T-helper 2 cell treated with Interferon-gamma antibody and Interleukin-4, amounts not matched to agents 5 μg/mL and 100 μg/mL, for 36 hours (primary cell): Measurements from ENCODE around the gene ZBTB7C.

Experiments used
- DNase-seq: peaks from one replicate; pipeline ENCODE4 v3.0.0; 2021; ENCODE audit warnings: low spot score
- H3K27ac Mint-ChIP-seq: one replicate; pipeline ENCODE4 v1.8.0; 2021; ENCODE audit warnings: mild to moderate bottlenecking, mixed read lengths
- H3K27me3 Mint-ChIP-seq: one replicate; pipeline ENCODE4 v1.8.0; 2021; ENCODE audit warnings: low read depth, mixed read lengths
- H3K36me3 Mint-ChIP-seq: one replicate; pipeline ENCODE4 v1.8.0; 2021; ENCODE audit warnings: low read depth, mixed read lengths
- H3K4me1 Mint-ChIP-seq: one replicate; pipeline ENCODE4 v1.8.0; 2021; ENCODE audit warnings: low read depth, mixed read lengths
- H3K4me3 Mint-ChIP-seq: one replicate; pipeline ENCODE4 v1.8.0; 2022; ENCODE audit warnings: mild to moderate bottlenecking, moderate library complexity, mixed read lengths
- H3K9me3 Mint-ChIP-seq: one replicate; pipeline ENCODE4 v1.8.0; 2021; ENCODE audit warnings: mixed read lengths

The ZBTB7C gene

DNA sequence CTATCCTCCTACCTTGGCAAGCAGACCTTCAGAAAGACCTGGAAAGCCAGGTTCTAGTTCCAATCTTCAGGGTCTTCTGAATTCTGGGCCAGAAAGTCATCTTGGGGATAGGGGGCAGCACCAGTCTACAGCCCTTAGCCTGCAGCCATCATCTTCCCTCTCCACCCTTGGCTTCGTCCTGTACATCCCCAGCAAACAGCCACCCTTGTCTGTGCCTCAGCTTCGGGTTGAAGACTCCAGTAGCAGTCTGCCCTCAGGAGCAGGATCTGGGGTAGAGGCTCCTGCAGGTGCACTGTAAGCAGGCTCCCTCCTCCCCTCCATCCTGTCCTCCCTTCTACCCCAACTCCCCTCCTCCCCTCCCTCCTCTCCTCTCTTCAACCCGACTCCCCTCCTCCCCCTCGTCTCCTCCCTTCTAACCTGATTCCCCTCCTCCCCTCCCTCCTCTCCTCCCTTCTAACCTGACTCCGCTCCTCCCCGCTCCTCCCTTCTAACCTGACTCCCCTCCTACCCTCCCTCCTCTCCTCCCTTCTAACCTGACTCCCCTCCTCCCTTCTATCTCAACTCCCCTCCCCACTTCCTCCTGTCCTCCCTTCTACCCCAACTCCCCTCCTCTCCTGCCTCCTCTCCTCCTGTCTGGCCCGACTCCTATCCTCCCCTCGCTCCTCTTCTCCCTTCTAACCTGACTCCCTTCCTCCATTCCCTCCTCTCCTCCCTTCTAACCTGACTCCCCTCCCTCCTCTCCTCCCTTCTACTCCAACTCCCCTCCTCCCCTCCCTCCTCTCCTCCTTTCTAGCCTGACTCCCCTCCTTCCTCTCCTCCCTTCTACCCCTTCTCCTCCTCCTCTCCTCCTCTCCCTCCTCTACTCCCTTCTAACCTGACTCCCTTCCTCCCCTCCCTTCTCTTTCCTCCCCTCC lies 388.6 kb downstream of the ZBTB7C start:
- Mint-ChIP-seq H3K27me3 (peaks cover 34% of the 10 kb centered on the region), H3K36me3 (no peaks in the 10 kb centered on the region), H3K4me1 (peaks cover 2% of the 10 kb centered on the region), H3K27ac (no peak overlapping the region), H3K9me3 (no peaks in the 10 kb centered on the region), H3K4me3 (no peak overlapping the region)
- no peak for DNase-seq

DNA sequence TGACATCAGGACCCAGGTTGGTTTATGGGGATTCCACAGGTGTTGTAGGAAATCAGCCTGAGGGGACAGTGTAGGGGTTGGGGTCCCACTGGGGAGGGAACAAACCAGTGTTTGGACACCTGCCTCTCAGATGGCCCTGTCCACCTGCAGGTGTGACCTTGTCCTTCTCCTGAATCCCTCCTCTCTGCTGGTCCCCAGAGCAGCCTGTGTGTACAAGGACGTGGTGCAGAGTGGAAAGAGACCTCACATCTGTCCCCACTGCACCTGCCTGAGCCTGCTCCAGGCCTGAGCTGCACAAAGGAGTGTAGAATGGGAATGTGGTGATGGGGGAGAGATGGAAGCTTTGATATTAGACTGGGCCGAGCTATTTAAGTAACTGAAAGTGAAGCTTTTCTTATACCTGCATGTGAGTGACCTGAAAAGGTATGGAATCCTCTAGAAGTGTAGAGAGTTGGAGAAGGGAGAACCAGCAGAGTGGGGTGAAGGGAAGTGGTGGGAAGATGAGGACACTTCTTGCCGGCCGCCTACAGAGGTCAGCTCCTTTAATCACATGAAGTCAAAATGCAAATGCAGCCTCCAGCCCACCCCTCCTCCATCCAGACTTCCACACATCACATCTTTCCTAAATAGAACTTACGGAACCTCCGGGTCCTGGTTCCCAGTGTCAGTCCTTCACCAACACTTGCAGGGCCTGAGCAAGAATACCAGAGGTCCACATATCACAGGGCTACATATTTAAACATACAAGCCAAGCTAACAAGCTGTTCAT lies 389.4 kb downstream of the ZBTB7C start:
- H3K4me1 Mint-ChIP-seq: peaks cover 2% of the 10 kb centered on the region
- H3K36me3 Mint-ChIP-seq: no peaks in the 10 kb centered on the region
- H3K4me3 Mint-ChIP-seq: no peak overlapping the region
- no peak for DNase-seq
- H3K27ac Mint-ChIP-seq: no peak overlapping the region
- no peaks in the 10 kb centered on the region for H3K9me3 Mint-ChIP-seq
- peaks cover 38% of the 10 kb centered on the region for H3K27me3 Mint-ChIP-seq

DNA sequence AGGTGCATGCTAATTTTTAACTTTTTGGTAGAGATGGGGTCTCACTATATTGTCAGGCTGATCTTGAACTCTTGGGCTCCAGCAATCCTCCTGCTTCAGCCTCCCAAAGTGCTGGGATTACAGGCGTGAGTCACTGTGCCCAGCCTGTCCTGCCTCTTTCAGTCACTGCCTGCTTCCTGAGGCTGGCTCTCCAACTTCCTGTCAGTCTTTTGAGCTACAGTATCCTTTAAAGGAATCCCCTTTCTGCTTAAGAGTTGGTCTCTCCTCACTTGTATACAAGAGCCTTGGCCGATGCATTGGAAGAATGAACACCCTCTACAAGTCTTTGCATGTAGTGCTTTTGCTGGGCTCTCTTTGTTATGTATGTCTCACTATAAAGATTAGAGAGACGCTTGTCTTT lies 390.3 kb downstream of the ZBTB7C start:
- Mint-ChIP-seq H3K27ac (no peak overlapping the region), H3K4me3 (no peak overlapping the region), H3K36me3 (no peaks in the 10 kb centered on the region), H3K27me3 (peaks cover 43% of the 10 kb centered on the region), H3K4me1 (peaks cover 2% of the 10 kb centered on the region), H3K9me3 (no peaks in the 10 kb centered on the region)
- no peak for DNase-seq

DNA sequence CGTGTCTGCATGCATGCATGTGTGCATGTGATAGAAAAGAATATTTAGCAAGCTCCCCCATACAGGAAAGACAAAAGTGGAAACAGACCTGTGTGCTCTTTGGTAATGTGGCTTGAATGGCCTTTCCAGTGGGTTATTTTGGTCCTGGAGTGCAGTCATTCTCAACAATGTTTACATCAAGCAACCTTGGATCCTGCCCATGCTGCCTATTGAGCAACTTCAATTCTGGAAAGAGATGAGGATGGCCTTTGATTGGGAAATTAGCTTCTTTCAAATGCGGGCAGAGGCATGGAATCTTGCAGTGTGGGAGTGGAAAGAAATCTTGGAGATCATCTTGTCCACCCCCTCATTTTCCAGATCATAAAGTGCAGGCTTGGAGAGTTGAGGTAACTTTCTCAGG lies 391.5 kb downstream of the ZBTB7C start:
- no peak for DNase-seq
- H3K27ac Mint-ChIP-seq: no peak overlapping the region
- H3K4me3 Mint-ChIP-seq: no peak overlapping the region
- no peaks in the 10 kb centered on the region for H3K9me3 Mint-ChIP-seq
- H3K36me3 Mint-ChIP-seq: no peaks in the 10 kb centered on the region
- H3K27me3 Mint-ChIP-seq: peaks cover 51% of the 10 kb centered on the region
- H3K4me1 Mint-ChIP-seq: peaks cover 2% of the 10 kb centered on the region

DNA sequence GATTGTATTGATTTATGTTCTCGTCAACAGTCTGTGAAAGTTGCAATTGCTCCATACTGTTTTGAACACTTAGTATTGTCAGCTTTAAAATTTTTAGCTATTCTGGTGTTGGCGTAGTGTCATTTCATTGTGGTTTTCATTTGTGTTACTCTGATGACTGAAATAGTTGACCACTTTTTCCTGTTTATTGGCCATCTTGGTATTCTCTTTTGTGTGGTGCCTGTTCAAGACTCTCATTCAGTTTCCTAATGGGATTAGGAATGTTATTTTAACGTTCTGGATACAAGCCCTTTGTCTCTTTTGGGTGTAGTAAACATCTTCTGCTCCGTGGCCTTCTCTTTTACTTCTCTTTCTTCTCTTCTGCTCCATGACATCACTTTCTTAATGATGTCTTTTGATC lies 396.0 kb downstream of the ZBTB7C start:
- no peak for DNase-seq
- no peak overlapping the region for H3K4me3 Mint-ChIP-seq
- no peaks in the 10 kb centered on the region for H3K9me3 Mint-ChIP-seq
- no peaks in the 10 kb centered on the region for H3K36me3 Mint-ChIP-seq
- peaks cover 4% of the 10 kb centered on the region for H3K4me1 Mint-ChIP-seq
- peaks cover 66% of the 10 kb centered on the region for H3K27me3 Mint-ChIP-seq
- H3K27ac Mint-ChIP-seq: no peak overlapping the region

DNA sequence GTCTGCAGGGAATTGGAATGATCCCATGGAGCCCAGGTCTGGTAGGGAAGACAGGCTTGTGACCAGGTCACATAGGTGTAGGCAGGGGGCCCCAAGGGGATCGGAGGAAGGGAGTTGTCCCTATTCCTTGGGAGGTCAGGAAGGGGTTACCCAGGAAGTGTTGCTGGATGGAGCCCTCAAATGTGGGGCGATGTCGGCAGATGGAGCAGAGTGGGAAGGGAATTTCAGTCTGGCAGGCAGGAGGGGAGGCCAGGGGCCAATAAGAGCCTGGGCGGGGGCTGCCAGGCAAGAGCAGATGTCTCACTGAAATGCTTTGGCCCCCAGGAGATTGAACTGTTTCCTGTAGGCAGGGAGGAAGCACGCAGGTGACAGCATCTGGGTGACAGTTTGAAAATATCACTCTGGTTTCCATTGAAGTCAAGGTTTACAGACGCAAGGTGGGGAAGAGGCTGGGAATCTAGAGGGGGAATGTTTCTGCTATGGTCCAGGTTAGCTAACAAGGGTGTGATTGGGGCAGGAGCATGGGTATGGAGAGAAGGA lies 397.2 kb downstream of the ZBTB7C start:
- Mint-ChIP-seq H3K9me3 (no peaks in the 10 kb centered on the region), H3K4me1 (peaks cover 4% of the 10 kb centered on the region), H3K27me3 (peaks cover 58% of the 10 kb centered on the region), H3K27ac (no peak overlapping the region), H3K4me3 (no peak overlapping the region), H3K36me3 (no peaks in the 10 kb centered on the region)
- no peak for DNase-seq

DNA sequence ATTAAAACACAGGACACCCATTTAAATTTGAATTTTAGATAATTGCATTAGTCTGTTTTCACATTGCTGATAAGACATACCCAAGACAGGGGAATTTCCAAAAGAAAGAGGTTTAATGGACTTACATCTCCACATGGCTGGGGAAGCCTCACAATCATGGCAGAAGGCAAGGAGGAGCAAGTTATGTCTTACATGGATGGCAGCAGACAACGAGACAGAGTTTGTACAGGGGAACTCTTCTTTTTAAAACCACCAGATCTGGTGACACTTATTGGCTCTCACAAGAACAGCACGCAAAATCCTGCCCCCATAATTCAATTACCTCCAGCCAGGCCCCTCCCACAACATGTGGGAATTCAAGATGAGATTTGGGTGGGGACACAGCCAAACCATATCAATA lies 398.9 kb downstream of the ZBTB7C start:
- Mint-ChIP-seq H3K4me3 (no peak overlapping the region), H3K27ac (no peak overlapping the region), H3K27me3 (peaks cover 56% of the 10 kb centered on the region), H3K4me1 (peaks cover 4% of the 10 kb centered on the region), H3K36me3 (no peaks in the 10 kb centered on the region), H3K9me3 (no peaks in the 10 kb centered on the region)
- no peak for DNase-seq

DNA sequence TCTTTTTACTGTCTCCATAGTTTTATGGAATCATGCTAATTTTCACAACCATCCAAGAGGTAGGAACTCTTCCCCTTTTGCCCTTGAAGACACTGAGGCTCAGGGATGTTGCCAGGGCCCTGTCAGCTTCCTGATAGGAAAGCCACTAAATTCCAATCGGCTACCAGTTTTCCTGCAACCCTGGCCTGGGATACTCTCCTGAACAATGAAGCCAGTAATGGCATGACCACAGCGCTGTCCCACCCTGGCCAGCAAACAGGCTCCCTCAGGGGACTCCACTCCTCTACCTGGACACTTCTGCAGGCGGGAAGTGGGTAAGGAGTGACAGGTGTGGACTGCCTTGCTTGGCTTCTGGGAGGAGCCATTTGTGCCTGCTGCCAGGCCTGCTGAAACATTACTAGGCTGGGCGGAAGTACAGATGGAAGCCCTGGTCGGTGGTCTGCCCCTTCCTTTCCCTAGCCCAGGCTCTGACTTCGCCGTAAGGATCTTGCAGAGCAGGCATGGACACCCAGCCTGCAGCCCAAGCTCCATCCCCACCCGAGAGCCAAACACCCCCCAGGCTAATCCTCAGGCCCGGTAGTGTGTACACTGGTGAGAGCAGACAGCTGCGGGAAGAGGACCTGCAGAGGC lies 400.0 kb downstream of the ZBTB7C start:
- H3K4me1 Mint-ChIP-seq: peaks cover 4% of the 10 kb centered on the region
- DNase-seq: no peak
- H3K9me3 Mint-ChIP-seq: no peaks in the 10 kb centered on the region
- no peak overlapping the region for H3K27ac Mint-ChIP-seq
- no peaks in the 10 kb centered on the region for H3K36me3 Mint-ChIP-seq
- peak overlapping the region; percentile 74 for H3K4me3 Mint-ChIP-seq
- H3K27me3 Mint-ChIP-seq: peaks cover 48% of the 10 kb centered on the region

DNA sequence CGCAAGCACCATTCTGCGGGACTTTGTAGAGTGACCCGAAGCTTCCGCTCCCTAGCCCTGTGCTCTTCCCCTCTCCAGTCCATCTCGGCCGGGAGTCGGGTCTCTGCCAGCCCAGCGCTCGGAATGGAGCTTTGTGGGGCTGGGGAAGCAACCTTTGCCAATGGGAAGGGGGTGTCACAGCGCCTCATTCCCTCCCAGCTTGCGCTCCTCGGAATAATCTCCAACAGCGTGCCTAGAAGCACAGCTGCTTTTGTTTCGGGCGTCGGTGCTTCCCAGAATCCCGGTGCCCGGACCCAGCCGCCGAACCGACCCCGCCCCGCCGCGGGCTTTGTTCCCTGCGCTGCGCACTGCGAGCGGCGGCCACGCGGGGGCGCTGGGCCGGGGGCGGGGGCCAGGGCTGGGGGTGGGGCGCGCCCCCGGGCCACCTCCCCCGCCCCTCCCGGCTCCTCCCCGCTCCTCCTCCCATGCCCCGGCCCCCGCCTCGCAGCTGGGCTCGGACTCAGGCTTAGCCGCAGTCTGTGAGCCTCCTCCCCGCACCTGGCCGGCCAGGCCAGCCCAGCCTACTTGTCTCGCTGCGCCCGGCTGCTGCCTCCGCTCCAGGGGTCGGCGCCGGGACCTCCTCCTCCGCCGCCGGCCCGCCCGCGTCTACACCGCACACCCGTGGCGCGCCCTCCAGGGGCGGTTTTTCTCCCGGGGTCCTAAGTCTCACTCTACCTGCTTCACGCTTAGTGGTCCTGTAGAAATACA lies 401.1 kb downstream of the ZBTB7C start:
- Mint-ChIP-seq H3K4me3 (peak overlapping the region; percentile 74), H3K27me3 (peaks cover 40% of the 10 kb centered on the region), H3K36me3 (no peaks in the 10 kb centered on the region), H3K4me1 (peaks cover 4% of the 10 kb centered on the region), H3K27ac (no peak overlapping the region), H3K9me3 (no peaks in the 10 kb centered on the region)
- DNase-seq: peak; percentile 32

DNA sequence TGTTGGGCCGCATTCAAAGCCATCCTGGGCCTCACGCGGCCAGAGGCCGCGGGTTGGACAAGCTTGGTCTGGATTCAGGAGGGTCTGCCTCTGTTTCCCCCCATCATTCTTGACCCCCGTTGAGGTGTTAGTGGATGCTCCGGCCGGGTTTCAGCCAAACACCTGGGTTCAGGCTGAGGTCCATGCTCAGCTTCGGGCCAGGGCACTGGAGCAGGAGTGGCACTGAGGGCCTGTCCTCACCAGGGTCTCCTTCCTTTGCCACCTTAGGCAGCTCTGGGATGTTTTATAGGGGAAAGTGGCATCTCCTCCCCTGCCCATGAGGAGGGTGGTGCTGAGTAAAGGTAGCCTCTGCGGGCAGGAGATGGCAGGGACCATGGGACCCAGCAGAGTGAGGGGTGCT lies 401.8 kb downstream of the ZBTB7C start:
- Mint-ChIP-seq H3K27ac (no peak overlapping the region), H3K4me1 (peaks cover 4% of the 10 kb centered on the region), H3K4me3 (no peak overlapping the region), H3K36me3 (no peaks in the 10 kb centered on the region), H3K9me3 (no peaks in the 10 kb centered on the region), H3K27me3 (peaks cover 35% of the 10 kb centered on the region)
- DNase-seq: no peak

DNA sequence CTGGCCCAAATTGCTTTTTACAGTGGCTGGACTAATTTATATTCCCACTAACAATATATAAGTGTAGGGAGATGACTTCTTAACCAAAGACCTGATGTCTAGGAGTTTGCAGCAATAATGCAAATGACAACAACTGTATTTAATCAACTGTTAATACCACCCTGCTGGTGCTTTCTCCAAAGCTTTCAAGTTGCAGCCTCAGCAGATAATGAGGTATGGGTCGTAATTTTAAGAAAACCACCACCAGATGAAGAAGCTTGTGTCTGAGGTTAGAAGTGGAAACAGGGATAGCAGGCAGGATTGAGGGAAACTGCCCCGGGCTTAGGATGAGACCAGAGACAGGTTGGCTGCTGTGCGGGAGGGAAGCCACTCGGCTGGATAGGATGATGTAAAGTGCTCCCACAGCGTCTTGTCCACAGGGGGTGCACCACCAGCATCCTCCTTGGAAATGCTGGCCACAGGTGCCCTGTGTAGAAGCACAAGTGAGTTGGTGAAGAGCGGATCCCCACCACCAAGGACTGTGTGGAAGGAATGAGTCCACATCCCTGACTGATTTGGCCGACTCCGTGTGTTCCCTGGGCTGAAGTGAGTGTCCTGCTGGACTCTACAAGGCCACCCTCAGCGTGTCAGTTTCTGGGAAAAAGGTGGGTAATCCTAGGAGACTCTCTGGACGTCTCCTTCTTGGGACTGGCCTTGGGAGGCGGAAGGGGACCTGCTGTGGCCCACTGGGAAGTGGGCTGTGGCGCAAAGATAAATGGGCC lies 402.6 kb downstream of the ZBTB7C start:
- DNase-seq: no peak
- H3K27ac Mint-ChIP-seq: no peak overlapping the region
- H3K9me3 Mint-ChIP-seq: no peaks in the 10 kb centered on the region
- H3K4me1 Mint-ChIP-seq: peaks cover 4% of the 10 kb centered on the region
- peaks cover 29% of the 10 kb centered on the region for H3K27me3 Mint-ChIP-seq
- peak overlapping the region; percentile 60 for H3K4me3 Mint-ChIP-seq
- no peaks in the 10 kb centered on the region for H3K36me3 Mint-ChIP-seq

DNA sequence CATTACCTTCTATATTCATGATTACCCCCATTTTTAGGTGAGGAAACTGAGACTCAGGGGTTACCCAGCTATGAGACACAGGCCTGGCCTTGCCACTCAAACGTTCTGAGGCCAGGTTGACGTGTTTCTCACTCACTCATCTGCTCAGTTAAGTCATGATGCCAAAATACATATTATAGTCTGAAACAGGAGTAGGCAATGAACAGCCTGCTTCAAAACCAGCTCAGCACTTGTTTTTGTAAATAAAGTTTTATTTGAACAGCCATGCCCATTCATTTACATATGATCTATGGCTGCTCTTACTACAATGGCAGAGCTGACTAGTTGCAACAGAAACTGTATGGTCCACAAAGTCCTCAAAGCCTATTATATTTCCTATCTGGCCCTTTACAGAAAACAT lies 404.6 kb downstream of the ZBTB7C start:
- Mint-ChIP-seq H3K27ac (no peak overlapping the region), H3K27me3 (peaks cover 15% of the 10 kb centered on the region), H3K36me3 (no peaks in the 10 kb centered on the region), H3K4me1 (peaks cover 9% of the 10 kb centered on the region), H3K9me3 (no peaks in the 10 kb centered on the region), H3K4me3 (no peak overlapping the region)
- no peak for DNase-seq
